Activated T-helper 1 cell treated with anti-CD3 and anti-CD28 coated beads, Interleukin-12 subunit alpha, Interleukin-12 subunit beta, Interleukin-2, Interleukin-4 antibody, amounts not matched to agents 30 ng/mL and 10 ng/mL and 1 ng/mL, durations not matched to agents 14 hours and 24 hours and 36 hours (primary cell): ENCODE results near the gene ZFP36L1. TPM values are rescaled to one million over a fixed set of nuclear protein-coding genes. Genes with fewer than 3 reads are reported as not detected.

Source experiments
- DNase-seq: peaks from one replicate; pipeline ENCODE4 v3.0.0; 2021; ENCODE audit warnings: low spot score
- H3K27ac Mint-ChIP-seq: one replicate; pipeline ENCODE4 v1.8.0; 2021; ENCODE audit warnings: mild to moderate bottlenecking, mixed read lengths
- H3K27me3 Mint-ChIP-seq: one replicate; pipeline ENCODE4 v1.8.0; 2022; ENCODE audit warnings: mild to moderate bottlenecking, moderate library complexity, mixed read lengths; ENCODE audit not compliant: insufficient read depth
- H3K36me3 Mint-ChIP-seq: one replicate; pipeline ENCODE4 v1.8.0; 2021; ENCODE audit warnings: low read depth, mixed read lengths
- H3K4me1 Mint-ChIP-seq: one replicate; pipeline ENCODE4 v1.8.0; 2021; ENCODE audit warnings: low read depth, mixed read lengths
- H3K4me3 Mint-ChIP-seq: one replicate; pipeline ENCODE4 v1.8.0; 2021; ENCODE audit warnings: mild to moderate bottlenecking, moderate library complexity, mixed read lengths
- H3K9me3 Mint-ChIP-seq: one replicate; pipeline ENCODE4 v1.8.0; 2021; ENCODE audit warnings: mixed read lengths
- intact Hi-C: fragments of 100-400 bp; cut with micrococcal nuclease; formaldehyde crosslinking; loops from one replicate; pipeline ENCODE4 v1.15.1; 2024
- total RNA-seq: library from RNA; stranded (reverse); gene quantifications from 2 replicates; pipeline ENCODE4 v1.2.3, GENCODE V29; 2022

The ZFP36L1 gene
- total RNA-seq, 1 donor from 2014 or later = 149 TPM

- Mint-ChIP-seq H3K9me3 (no peaks in the 10 kb centered on the region), H3K27ac (peak overlapping the region; percentile 100), H3K4me1 (peaks cover 58% of the 10 kb centered on the region), H3K4me3 (peak overlapping the region; percentile 98), H3K36me3 (peaks cover 46% of the 10 kb centered on the region), H3K27me3 (no peaks in the 10 kb centered on the region)
- intact Hi-C loops = loop anchor here (2.0 to 10.0 kb wide), 7 partner anchors 308 to 1546 kb away; partner anchors contain the start of genes DCAF5, ERH, PALS1 and RDH11
- DNase-seq = no peak
Observed at GRCh38 chr14:68791078-68791901, 1.6 kb downstream of the ZFP36L1 start.

- H3K4me1 Mint-ChIP-seq = peaks cover 61% of the 10 kb centered on the region
- peak overlapping the region; percentile 100 for H3K27ac Mint-ChIP-seq
- no peaks in the 10 kb centered on the region for H3K9me3 Mint-ChIP-seq
- H3K4me3 Mint-ChIP-seq = peak overlapping the region; percentile 98
- DNase-seq = peak; percentile 13
- H3K27me3 Mint-ChIP-seq = no peaks in the 10 kb centered on the region
- intact Hi-C loops = loop anchor here (1.0 to 10.0 kb wide), 9 partner anchors 8 to 1546 kb away; partner anchors contain the start of genes DCAF5, ERH, PALS1 and RDH11
- peaks cover 50% of the 10 kb centered on the region for H3K36me3 Mint-ChIP-seq
Observed at GRCh38 chr14:68790644-68791077, 2.2 kb downstream of the ZFP36L1 start.

- H3K27ac Mint-ChIP-seq = peak overlapping the region; percentile 100
- peak overlapping the region; percentile 98 for H3K4me3 Mint-ChIP-seq
- DNase-seq = peak; percentile 13
- intact Hi-C loops = loop anchor here (1.0 to 10.0 kb wide), 14 partner anchors 8 to 1545 kb away; partner anchors contain the start of genes DCAF5, ERH, PALS1 and RDH11
- no peaks in the 10 kb centered on the region for H3K27me3 Mint-ChIP-seq
- peaks cover 52% of the 10 kb centered on the region for H3K36me3 Mint-ChIP-seq
- no peaks in the 10 kb centered on the region for H3K9me3 Mint-ChIP-seq
- H3K4me1 Mint-ChIP-seq = peaks cover 67% of the 10 kb centered on the region
Observed at GRCh38 chr14:68789821-68790643, 2.8 kb downstream of the ZFP36L1 start.

GRCh38 chr14:68788996-68789820 is 3.7 kb downstream of the ZFP36L1 start:
- Mint-ChIP-seq H3K4me3 (peak overlapping the region; percentile 98), H3K36me3 (peaks cover 53% of the 10 kb centered on the region), H3K4me1 (peaks cover 65% of the 10 kb centered on the region), H3K27ac (peak overlapping the region; percentile 100), H3K9me3 (no peaks in the 10 kb centered on the region), H3K27me3 (no peaks in the 10 kb centered on the region)
- intact Hi-C loops = loop anchor here (1.0 to 2.0 kb wide), 5 partner anchors 27 to 541 kb away; no protein-coding TSS in a partner anchor
- peak; percentile 82 for DNase-seq

GRCh38 chr14:68788275-68788995 is 4.4 kb downstream of the ZFP36L1 start:
- Mint-ChIP-seq H3K9me3 (no peaks in the 10 kb centered on the region), H3K27me3 (no peaks in the 10 kb centered on the region), H3K27ac (peak overlapping the region; percentile 73), H3K4me1 (peaks cover 59% of the 10 kb centered on the region), H3K36me3 (peaks cover 53% of the 10 kb centered on the region), H3K4me3 (peak overlapping the region; percentile 98)
- intact Hi-C loops = loop anchor here (2.0 kb wide), 1 partner anchor 70 kb away; no protein-coding TSS in a partner anchor
- no peak for DNase-seq

GRCh38 chr14:68787092-68787992 is 5.5 kb downstream of the ZFP36L1 start:
- H3K4me1 Mint-ChIP-seq = peaks cover 66% of the 10 kb centered on the region
- peaks cover 53% of the 10 kb centered on the region for H3K36me3 Mint-ChIP-seq
- H3K9me3 Mint-ChIP-seq = no peaks in the 10 kb centered on the region
- no peak for DNase-seq
- H3K27me3 Mint-ChIP-seq = no peaks in the 10 kb centered on the region
- H3K27ac Mint-ChIP-seq = peak overlapping the region; percentile 88
- intact Hi-C loops = loop anchor here (2.0 kb wide), 1 partner anchor 409 kb away; no protein-coding TSS in a partner anchor
- H3K4me3 Mint-ChIP-seq = peak overlapping the region; percentile 78

- Mint-ChIP-seq H3K4me1 (peaks cover 74% of the 10 kb centered on the region), H3K36me3 (peaks cover 52% of the 10 kb centered on the region)
Observed at GRCh38 chr14:68786491-68787091, 6.3 kb downstream of the ZFP36L1 start.

GRCh38 chr14:68785534-68786490 is 7.1 kb downstream of the ZFP36L1 start:
- no peaks in the 10 kb centered on the region for H3K27me3 Mint-ChIP-seq
- peak overlapping the region; percentile 88 for H3K27ac Mint-ChIP-seq
- H3K4me1 Mint-ChIP-seq = peaks cover 78% of the 10 kb centered on the region
- DNase-seq = no peak
- no peaks in the 10 kb centered on the region for H3K9me3 Mint-ChIP-seq
- peak overlapping the region; percentile 78 for H3K4me3 Mint-ChIP-seq
- H3K36me3 Mint-ChIP-seq = peaks cover 44% of the 10 kb centered on the region
- intact Hi-C loops = loop anchor here (2.0 kb wide), 1 partner anchor 407 kb away; no protein-coding TSS in a partner anchor

More at GRCh38 chr14:68786491-68787091, 6.3 kb downstream of the ZFP36L1 start:
- DNase-seq = no peak
- H3K27me3 Mint-ChIP-seq = no peaks in the 10 kb centered on the region
- H3K4me3 Mint-ChIP-seq = peak overlapping the region; percentile 78
- intact Hi-C loops = loop anchor here (2.0 kb wide), 1 partner anchor 408 kb away; no protein-coding TSS in a partner anchor
- H3K27ac Mint-ChIP-seq = peak overlapping the region; percentile 88
- no peaks in the 10 kb centered on the region for H3K9me3 Mint-ChIP-seq

GRCh38 chr14:68784978-68785533 is 7.8 kb downstream of the ZFP36L1 start:
- Mint-ChIP-seq H3K27ac (peak overlapping the region; percentile 52), H3K9me3 (no peaks in the 10 kb centered on the region), H3K4me1 (peaks cover 80% of the 10 kb centered on the region), H3K4me3 (no peak overlapping the region), H3K36me3 (peaks cover 37% of the 10 kb centered on the region), H3K27me3 (no peaks in the 10 kb centered on the region)
- no peak for DNase-seq
- intact Hi-C loops = no loop called here
